H1 (cell line): ENCODE data around the gene PTPRD.

Experiments used
- ASH2L ChIP-seq: fragments of 200-600, 300-600 bp; sonication (generic); IDR thresholded peaks from one replicate; pipeline ENCODE4 v1.7.1; 2017; ENCODE audit warnings: low read length
- BRCA1 ChIP-seq: IDR thresholded peaks from 2 replicates; pipeline ENCODE4 v1.6.1; 2012; ENCODE audit warnings: low read depth, low read length, improper control_type of control experiment
- CTCF ChIP-seq, 3 experiments: IDR thresholded peaks; 1 replicate in 2 of 3; 2 replicates in 1 of 3; pipeline versions ENCODE4 v1.5.1 to v1.6.1; 2011; ENCODE audit warnings: low read length in 3 of 3, mild to moderate bottlenecking in 3 of 3, inconsistent platforms in 2 of 3, low read depth in 1 of 3, moderate library complexity in 1 of 3; ENCODE audit not compliant: insufficient read depth in 1 of 3; ENCODE audit errors: control extremely low read depth in 1 of 3
- POLR2A ChIP-seq, 2 experiments: IDR thresholded peaks; 1 replicate in 1 of 2; 2 replicates in 1 of 2; pipeline ENCODE4 v1.6.1; 2011; ENCODE audit warnings: low read depth in 2 of 2, low read length in 2 of 2, mild to moderate bottlenecking in 2 of 2; ENCODE audit errors: control extremely low read depth in 1 of 2
- POLR2AphosphoS5 ChIP-seq: IDR thresholded peaks from 2 replicates; pipeline ENCODE4 v1.6.1; 2011; ENCODE audit warnings: low read depth, low read length
- SAP30 ChIP-seq: fragments of 300-600 bp; sonication (generic); IDR thresholded peaks from 2 replicates; pipeline ENCODE4 v1.7.1; 2012; ENCODE audit warnings: low read length, moderate library complexity, mild to moderate bottlenecking, inconsistent platforms; ENCODE audit not compliant: insufficient read depth, insufficient replicate concordance
- SIN3A ChIP-seq, 2 experiments: IDR thresholded peaks in 1 of 2; conservative IDR thresholded peaks in 1 of 2; 2 replicates each; pipeline ENCODE4 v1.6.1; 2011 to 2012; ENCODE audit warnings: low read length in 2 of 2, improper control_type of control experiment in 1 of 2, low read depth in 1 of 2, mild to moderate bottlenecking in 1 of 2
- SP1 ChIP-seq: IDR thresholded peaks from 2 replicates; pipeline ENCODE4 v1.6.1; 2011; ENCODE audit warnings: low read depth, low read length
- SUZ12 ChIP-seq: fragments of 200-600 bp; sonication (generic); IDR thresholded peaks from 2 replicates; pipeline ENCODE4 v1.6.1; 2012; ENCODE audit warnings: mild to moderate bottlenecking, inconsistent platforms, low read length, moderate library complexity, mixed read lengths

- no peak for TF ChIP-seq CTCF (IDR thresholded peaks at IDR 0.05; ENCODE audit: control extremely low read depth in 1 of 3, insufficient read depth in 1 of 3, low read depth in 1 of 3, low read length in 3 of 3)
- no peak for TF ChIP-seq SUZ12
- TF ChIP-seq SAP30 = no peak
- TF ChIP-seq POLR2AphosphoS5 = no peak
- TF ChIP-seq SIN3A (conservative IDR thresholded peaks at IDR 0.05 in 1 of 2, IDR thresholded peaks at IDR 0.05 in 1 of 2; ENCODE audit: low read depth in 1 of 2, low read length in 2 of 2) = no peak
- no peak for TF ChIP-seq SP1
- TF ChIP-seq ASH2L = no peak
- no peak for TF ChIP-seq BRCA1
- TF ChIP-seq POLR2A (IDR thresholded peaks at IDR 0.05; ENCODE audit: control extremely low read depth in 1 of 2, low read depth in 2 of 2, low read length in 2 of 2) = no peak
These were observed 384.7 kb downstream of the PTPRD start for GRCh38 chr9:10228082-10228481.
